ENCODE measurements around the gene MVK.

DNA sequence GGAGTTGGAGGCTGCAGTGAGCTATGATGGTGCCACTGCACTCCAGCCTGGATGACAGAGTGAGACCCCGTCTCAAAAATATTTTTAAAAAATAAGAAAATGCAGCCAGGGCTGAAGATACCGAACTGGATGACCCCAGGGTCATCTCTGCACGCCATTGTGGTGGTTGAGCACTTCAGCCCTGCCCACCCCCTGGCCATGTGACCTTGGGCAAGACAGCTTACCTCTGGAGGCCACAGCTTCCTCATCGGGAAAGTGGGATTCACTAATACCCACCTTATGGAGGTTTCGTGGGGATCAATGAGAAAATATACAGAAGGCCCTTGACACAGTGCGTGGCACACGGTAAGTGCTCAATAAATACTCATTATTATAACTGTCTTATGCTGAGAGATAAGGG, 25.5 kb downstream of the MVK start:
- TF ChIP-seq, protein P1, sequence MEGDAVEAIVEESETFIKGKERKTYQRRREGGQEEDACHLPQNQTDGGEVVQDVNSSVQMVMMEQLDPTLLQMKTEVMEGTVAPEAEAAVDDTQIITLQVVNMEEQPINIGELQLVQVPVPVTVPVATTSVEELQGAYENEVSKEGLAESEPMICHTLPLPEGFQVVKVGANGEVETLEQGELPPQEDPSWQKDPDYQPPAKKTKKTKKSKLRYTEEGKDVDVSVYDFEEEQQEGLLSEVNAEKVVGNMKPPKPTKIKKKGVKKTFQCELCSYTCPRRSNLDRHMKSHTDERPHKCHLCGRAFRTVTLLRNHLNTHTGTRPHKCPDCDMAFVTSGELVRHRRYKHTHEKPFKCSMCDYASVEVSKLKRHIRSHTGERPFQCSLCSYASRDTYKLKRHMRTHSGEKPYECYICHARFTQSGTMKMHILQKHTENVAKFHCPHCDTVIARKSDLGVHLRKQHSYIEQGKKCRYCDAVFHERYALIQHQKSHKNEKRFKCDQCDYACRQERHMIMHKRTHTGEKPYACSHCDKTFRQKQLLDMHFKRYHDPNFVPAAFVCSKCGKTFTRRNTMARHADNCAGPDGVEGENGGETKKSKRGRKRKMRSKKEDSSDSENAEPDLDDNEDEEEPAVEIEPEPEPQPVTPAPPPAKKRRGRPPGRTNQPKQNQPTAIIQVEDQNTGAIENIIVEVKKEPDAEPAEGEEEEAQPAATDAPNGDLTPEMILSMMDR (conservative IDR thresholded peaks at IDR 0.05 in 1 of 2, IDR thresholded peaks at IDR 0.05 in 1 of 2; ENCODE audit: extremely low read depth in 1 of 2, insufficient read depth in 1 of 2, low read depth in 1 of 2, low read length in 2 of 2): no peak
- TF ChIP-seq EZH2 (IDR thresholded peaks at IDR 0.05; ENCODE audit: borderline replicate concordance, low read length): no peak
